ENCODE results near the gene CHCHD10. TPM values are rescaled to one million over a fixed set of nuclear protein-coding genes. Genes with fewer than 3 reads are reported as not detected.

CHCHD10 gene
- total and polyA plus RNA-seq, 4 donors: 16.6 to 174 (median 82.5) TPM

GRCh38 chr22:23752090-23752691, 15.6 kb downstream of the CHCHD10 start:
- ATAC-seq (ENCODE audit: insufficient read depth, low FRiP score) (no peak), DNase-seq (no peak)
- Histone ChIP-seq H3K27me3 (ENCODE audit: control insufficient read depth in 3 of 3, insufficient read depth in 3 of 3, low read length in 2 of 3) (no peaks in the 10 kb centered on the region), H3K9me3 (ENCODE audit: control insufficient read depth in 4 of 4, insufficient read depth in 3 of 4, low read length in 3 of 4) (no peaks in the 10 kb centered on the region), H3K36me3 (ENCODE audit: control insufficient read depth in 4 of 4, insufficient read depth in 4 of 4, low read length in 4 of 4) (no peaks in the 10 kb centered on the region), H3K4me3 (no peak overlapping the region), H3K4me1 (ENCODE audit: control insufficient read depth in 5 of 5, insufficient read depth in 5 of 5, low read length in 5 of 5) (peaks cover 0 to 16% (median 4%) of the 10 kb centered on the region in 5 donors), H3K27ac (ENCODE audit: low read depth in 1 of 2, low read length in 1 of 2) (no peak overlapping the region), H3K9ac (ENCODE audit: insufficient read depth in 1 of 2, low read length in 2 of 2) (no peak overlapping the region)
- WGBS, 2 donors: 55 to 82% methylated on average over 9 of the region's 9 CpGs
- TF ChIP-seq CTCF (IDR thresholded peaks at IDR 0.05; ENCODE audit: control extremely low read depth, extremely low read depth): no peak

- Histone ChIP-seq H3K4me3 (peak overlapping the region; percentile 84), H3K9me3 (ENCODE audit: control insufficient read depth in 4 of 4, insufficient read depth in 3 of 4, low read length in 3 of 4) (no peaks in the 10 kb centered on the region), H3K4me1 (ENCODE audit: control insufficient read depth in 5 of 5, insufficient read depth in 5 of 5, low read length in 5 of 5) (peaks cover 0 to 16% (median 4%) of the 10 kb centered on the region in 5 donors), H3K27me3 (ENCODE audit: control insufficient read depth in 3 of 3, insufficient read depth in 3 of 3, low read length in 2 of 3) (no peaks in the 10 kb centered on the region), H3K9ac (ENCODE audit: insufficient read depth in 1 of 2, low read length in 2 of 2) (peak overlapping the region; percentile 45 to 46), H3K27ac (ENCODE audit: low read depth in 1 of 2, low read length in 1 of 2) (peak overlapping the region; percentile 94 to 98), H3K36me3 (ENCODE audit: control insufficient read depth in 4 of 4, insufficient read depth in 4 of 4, low read length in 4 of 4) (no peaks in the 10 kb centered on the region)
- no peak for TF ChIP-seq CTCF (IDR thresholded peaks at IDR 0.05; ENCODE audit: control extremely low read depth, extremely low read depth)
- DNase-seq (peak; percentile 47 to 64 (median 49)), ATAC-seq (ENCODE audit: insufficient read depth, low FRiP score) (peak; percentile 2)
- 20 to 30% methylated on average over 21 to 22 of the region's 22 CpGs for WGBS, 2 donors
Observed at GRCh38 chr22:23751441-23751996, 16.3 kb downstream of the CHCHD10 start.

GRCh38 chr22:23750714-23751440, 16.9 kb downstream of the CHCHD10 start, which contains the start of gene ZNF70:
Gene ZNF70 (minus strand): TSS chr22:23751112. CDS start chr22:23745140, 5,972 bp downstream.
- no peaks in the 10 kb centered on the region for H3K9me3 ChIP-seq (ENCODE audit: control insufficient read depth in 4 of 4, insufficient read depth in 3 of 4, low read length in 3 of 4)
- DNase-seq (peak; percentile 86 to 91 (median 88)), ATAC-seq (ENCODE audit: insufficient read depth, low FRiP score) (peak; percentile 96)
- H3K27me3 ChIP-seq (ENCODE audit: control insufficient read depth in 3 of 3, insufficient read depth in 3 of 3, low read length in 2 of 3): no peaks in the 10 kb centered on the region
- peak within 1 kb of the TSS; percentile 94 to 98 for H3K27ac ChIP-seq (ENCODE audit: low read depth in 1 of 2, low read length in 1 of 2)
- peak within 1 kb of the TSS; percentile 84 for H3K4me3 ChIP-seq
- peak within 1 kb of the TSS; percentile 68 to 78 for H3K9ac ChIP-seq (ENCODE audit: insufficient read depth in 1 of 2, low read length in 2 of 2)
- no peak for TF ChIP-seq CTCF (IDR thresholded peaks at IDR 0.05; ENCODE audit: control extremely low read depth, extremely low read depth)
- 0 to 1% methylated on average over 72 to 78 of the region's 78 CpGs for WGBS, 2 donors
- H3K36me3 ChIP-seq (ENCODE audit: control insufficient read depth in 4 of 4, insufficient read depth in 4 of 4, low read length in 4 of 4): no peaks in the 10 kb centered on the region
- H3K4me1 ChIP-seq (ENCODE audit: control insufficient read depth in 5 of 5, insufficient read depth in 5 of 5, low read length in 5 of 5): peaks cover 0 to 16% (median 4%) of the 10 kb centered on the region in 5 donors

All from lung (tissue), 12 donors.